GM21619 (cell line): Measurements from ENCODE around the gene SLC25A5.
"Not testable (repeated sequence)": the region's sequence is repeated elsewhere in the genome, so short reads cannot be mapped to it uniquely, and the experiment has no call there.

Experiments
- ATAC-seq: cut with Tn5 transposase; IDR thresholded peaks from one replicate; pipeline ENCODE4 v1.9.1; 2021; ENCODE audit not compliant: unreplicated experiment

The SLC25A5 gene

GRCh38 chrX:119467842-119468550 is at the start of gene SLC25A5:
SLC25A5 (plus strand) TSS chrX:119468444; CDS start chrX:119468516, 72 bp downstream.
- peak; percentile 86 for ATAC-seq

GRCh38 chrX:119419146-119419545 is 49.1 kb upstream of the SLC25A5 start:
- ATAC-seq, result no peak

DNA sequence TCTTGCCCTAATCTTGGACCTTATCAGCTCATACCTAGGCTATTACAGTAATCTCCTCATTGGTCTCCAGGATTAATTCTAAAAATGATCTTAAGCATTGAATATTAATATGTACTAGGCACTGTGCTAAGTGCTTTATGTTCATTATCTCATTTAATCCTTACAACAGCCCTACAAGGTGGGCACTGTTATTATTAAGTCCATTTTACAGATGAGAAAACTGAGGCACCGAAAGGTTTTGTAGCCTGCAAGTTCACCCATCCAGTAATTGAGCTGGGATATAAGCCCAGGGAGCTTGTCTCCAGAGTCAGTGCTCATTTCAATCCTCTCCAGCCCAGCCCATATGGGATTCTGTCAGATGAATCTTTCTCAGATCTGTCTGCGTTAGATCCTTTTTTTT is 48.3 kb upstream of the SLC25A5 start:
- ATAC-seq, result no peak

- ATAC-seq, result no peak
Observed at GRCh38 chrX:119421016-119421705, 47.1 kb upstream of the SLC25A5 start.

GRCh38 chrX:119423631-119424030 is 44.6 kb upstream of the SLC25A5 start:
- ATAC-seq, result no peak

DNA sequence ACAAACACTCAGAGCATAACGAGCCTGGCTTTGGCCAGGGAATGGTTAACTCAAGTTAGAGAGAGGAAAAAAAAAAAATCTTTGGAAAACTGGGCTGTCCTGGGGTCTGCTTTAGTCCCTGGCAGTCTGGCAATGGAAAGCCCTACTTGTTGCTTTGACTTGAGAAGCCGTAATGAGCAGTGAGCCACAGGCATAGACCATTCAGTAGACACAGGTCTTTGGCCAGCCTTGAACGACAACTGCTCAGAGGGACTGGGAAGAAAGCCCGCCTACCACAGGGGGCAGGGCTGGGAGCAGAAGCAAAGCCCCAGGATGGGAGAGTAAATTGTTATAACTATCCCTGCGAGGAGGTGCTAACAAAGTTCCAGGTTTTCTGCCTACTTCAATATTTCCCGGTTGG is 43.2 kb upstream of the SLC25A5 start:
- ATAC-seq, result no peak

DNA sequence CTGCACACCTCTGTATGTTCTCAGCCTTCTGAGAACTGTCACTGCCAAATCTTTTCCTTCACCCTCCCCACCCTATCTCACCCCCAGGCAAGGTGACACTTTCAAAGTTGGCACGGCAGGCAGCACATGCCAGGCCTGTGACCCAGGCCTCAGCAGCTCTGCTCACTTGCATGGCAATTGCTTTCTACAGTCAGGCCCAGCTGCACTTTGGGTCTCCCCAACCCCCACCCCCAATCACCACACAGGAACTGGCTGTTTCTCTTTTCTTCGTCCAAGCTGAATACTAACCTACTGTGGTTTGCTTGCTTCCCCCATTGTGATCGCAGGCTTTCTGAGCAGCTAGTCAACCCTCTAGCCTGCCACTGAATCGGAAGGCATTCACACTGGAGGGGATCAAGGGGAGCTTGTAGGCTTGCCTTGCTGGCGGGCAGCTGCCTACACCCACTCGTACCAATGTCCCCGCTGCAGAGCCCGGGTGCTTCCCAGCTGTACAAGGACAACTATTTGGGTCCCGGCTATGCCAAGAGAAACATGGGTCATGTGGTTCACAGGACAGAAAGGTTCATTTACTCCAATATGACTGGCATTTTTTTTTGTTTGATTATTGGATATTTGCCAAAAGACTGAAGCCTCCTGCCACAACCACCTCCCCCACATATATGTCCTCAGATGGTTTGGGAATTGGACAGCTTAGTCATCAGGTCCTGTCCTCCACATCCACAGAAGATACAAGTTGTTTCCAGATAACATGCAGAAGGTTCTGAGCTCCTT is 41.0 kb upstream of the SLC25A5 start:
- ATAC-seq, result peak; percentile 85

DNA sequence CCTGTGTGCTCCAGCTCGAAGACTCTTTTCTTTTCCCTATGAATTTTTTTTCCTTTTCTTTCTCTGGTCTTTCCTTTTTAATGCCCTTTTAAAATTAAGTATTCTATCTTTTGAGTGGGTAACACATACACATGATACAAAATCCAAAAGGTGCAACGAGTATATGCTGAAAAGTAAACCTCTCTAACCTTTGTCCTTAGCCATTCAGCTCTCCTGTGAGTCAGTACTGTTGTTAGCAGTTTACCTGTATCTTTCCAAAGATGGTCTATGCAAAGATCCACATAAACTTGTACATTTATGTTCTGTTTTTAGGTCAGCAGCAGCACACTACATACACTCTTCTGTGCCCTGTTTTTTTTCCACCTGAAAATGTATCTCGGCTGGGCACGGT is 40.5 kb upstream of the SLC25A5 start:
- no peak for ATAC-seq

GRCh38 chrX:119429471-119429870 is 38.8 kb upstream of the SLC25A5 start:
- no peak for ATAC-seq

DNA sequence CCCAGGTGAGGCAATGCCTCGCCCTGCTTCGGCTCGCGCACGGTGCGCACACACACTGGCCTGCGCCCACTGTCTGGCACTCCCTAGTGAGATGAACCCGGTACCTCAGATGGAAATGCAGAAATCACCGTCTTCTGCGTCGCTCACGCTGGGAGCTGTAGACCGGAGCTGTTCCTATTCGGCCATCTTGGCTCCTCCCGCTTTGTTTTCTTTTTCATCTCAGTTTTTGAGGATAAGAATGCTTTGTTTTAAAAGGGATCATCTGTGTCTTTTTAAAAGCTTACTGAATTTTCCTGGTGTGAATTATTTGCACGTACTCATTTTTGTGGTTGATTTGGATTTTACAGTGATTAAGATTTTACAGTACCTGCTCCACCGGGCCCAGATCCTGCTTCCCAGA is 26.9 kb upstream of the SLC25A5 start:
- not testable (repeated sequence) for ATAC-seq

DNA sequence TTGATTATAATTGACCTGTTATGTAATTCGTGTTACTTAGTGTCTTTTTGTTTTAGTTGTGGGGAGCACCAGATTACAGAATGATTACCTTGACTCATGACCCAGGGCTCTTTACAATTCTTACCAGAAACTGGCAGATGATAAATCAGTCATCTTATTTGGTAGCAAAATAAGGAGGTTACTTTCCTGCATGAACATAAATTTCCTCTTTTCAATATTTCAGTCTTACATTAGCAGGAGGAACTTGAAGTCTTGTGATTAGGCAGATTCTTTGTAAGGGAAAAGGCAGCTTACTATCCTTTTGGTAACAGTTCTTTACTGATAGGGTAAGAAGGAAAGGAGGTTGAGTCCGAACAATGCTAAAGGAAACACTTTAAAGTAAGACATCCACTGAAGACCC is 26.0 kb upstream of the SLC25A5 start:
- ATAC-seq, result no peak

GRCh38 chrX:119453202-119453601 is 15.0 kb upstream of the SLC25A5 start:
- no peak for ATAC-seq

DNA sequence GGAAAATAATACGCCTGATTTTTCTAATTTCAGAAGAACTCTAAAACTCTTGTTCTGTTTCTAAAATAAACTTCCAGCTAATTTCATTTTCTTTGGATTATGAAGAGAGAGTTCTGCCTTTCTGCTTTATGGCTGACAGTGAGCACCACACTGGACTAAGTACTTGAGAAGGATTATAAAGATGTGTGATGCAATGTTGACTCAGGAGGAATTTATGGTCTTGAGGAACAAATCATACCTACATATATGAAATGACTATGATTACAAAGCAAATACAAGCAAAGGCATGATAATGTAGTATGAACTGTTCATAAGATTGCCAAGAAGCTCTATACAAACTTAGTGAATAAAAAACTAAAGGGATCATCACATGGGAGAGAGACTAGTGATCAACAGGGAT is 13.0 kb upstream of the SLC25A5 start:
- ATAC-seq, result no peak

DNA sequence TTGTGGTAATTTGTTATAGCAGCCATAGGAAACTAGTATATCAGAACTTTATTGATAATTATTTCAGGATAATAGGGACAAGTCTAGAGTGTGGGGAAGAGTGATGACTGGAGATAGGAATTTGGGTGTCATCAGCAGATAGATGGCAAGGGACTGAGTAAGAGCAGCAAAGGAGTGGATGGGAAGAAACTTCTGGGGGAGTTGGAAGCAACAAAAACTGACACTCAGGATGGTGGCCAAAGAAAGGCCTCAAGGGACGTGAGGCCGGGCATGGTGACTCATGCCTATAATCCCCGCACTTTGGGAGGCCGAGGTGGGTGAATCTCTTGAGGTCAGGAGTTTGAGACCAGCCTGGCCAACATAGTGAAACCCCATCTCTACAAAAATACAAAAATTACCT is 9.1 kb upstream of the SLC25A5 start:
- no peak for ATAC-seq

- ATAC-seq, result no peak
Observed at GRCh38 chrX:119465555-119465954, 2.7 kb upstream of the SLC25A5 start.

- ATAC-seq, result no peak
Observed at GRCh38 chrX:119466970-119467369, 1.3 kb upstream of the SLC25A5 start.

DNA sequence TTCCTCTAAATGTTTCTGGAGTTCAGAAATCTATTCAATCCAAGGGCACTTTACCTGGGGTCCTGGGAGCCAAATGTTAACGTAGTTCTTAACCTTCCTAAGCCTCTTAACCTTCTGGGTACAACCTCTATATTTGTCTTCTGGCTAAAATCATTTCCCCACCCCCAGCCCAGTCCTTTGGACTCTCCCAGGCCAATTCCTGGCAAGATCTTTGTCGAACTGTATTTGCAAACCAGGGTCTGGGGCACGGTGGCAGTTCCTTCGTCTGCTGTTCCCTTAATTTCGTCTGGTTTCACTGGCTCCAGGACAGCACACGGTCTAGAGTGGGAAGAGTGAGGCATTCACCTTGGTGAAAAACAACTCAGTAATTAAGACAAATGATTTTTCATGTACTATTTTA is 811 bp upstream of the SLC25A5 start:
- no peak for ATAC-seq

GRCh38 chrX:119468551-119469312 is 488 bp downstream of the SLC25A5 start:
- peak; percentile 66 for ATAC-seq

GRCh38 chrX:119469313-119469635 is 1.0 kb downstream of the SLC25A5 start:
- no peak for ATAC-seq

DNA sequence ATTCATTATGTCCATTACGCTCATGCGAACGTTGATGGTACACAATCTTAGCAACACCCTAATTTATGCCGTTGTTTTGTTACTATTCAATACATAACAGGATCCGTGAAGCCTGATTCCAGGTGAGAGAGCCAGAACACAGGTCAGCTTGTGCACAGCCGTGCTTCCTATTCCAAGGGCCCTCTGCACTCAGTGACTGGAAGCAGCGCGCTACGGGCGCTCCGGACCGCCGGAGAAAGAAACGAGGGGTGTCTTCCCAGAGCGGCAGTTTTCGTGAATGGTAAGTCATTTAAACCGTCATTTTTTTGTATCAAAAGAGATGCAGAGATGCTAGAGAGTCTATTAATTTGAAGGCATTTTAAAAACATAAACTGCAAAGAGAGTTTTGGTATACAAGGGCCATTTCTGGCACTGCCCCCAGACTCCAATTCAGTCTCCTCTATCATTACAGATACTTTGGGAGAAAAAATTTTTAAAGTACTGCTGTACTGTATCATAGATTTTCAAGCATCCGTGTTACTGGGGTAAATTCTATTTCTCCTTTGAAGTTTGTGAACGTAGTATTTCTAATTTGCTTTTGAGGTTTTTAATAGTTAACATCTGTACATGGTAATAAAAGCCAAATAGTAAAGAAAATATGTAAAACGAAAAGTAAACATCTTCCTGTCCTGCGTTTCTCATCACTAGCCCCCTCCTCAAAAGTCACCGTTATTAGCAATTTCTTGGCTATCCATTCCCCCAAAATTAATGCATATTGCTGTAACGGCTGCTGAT is 6.6 kb downstream of the SLC25A5 start:
- ATAC-seq, result no peak
